ENCODE data around the gene ARF6. TPM values are rescaled to one million over a fixed set of nuclear protein-coding genes. Genes with fewer than 3 reads are reported as not detected.

The ARF6 gene
- total and polyA plus RNA-seq, 9 of the 15 experiments (the other 6 are each of a cell fraction or from before 2014, with no cell fraction given), result 15.3 to 35.2 (median 24.9) TPM

- TF ChIP-seq TFE3 (CRISPR knock-in tag; IDR thresholded peaks at IDR 0.05) (no peak), MYC (IDR thresholded peaks at IDR 0.05; ENCODE audit: low read depth, low read length) (peak; percentile 84), MYC (CRISPR knock-in tag; IDR thresholded peaks at IDR 0.05; ENCODE audit: borderline replicate concordance, low read depth) (no peak), DIDO1 (tag; IDR thresholded peaks at IDR 0.05; ENCODE audit: low read depth) (no peak), HLTF (IDR thresholded peaks at IDR 0.05) (peak; percentile 35; the same call in 1 of the 2 replicates), ARID2 (IDR thresholded peaks at IDR 0.05) (0 out of 2 replicates have a peak, but pooled peaks have one; percentile 10), FOXM1 (IDR thresholded peaks at IDR 0.05; ENCODE audit: low read depth) (peak; percentile 87), FOXM1 (CRISPR knock-in tag; IDR thresholded peaks at IDR 0.05; ENCODE audit: low read depth) (no peak), NBN (IDR thresholded peaks at IDR 0.05; ENCODE audit: low read depth) (peak; percentile 28; the same call in 1 of the 2 replicates), MLLT1 (IDR thresholded peaks at IDR 0.05) (peak in 1 of 2 experiments; percentile 75; a peak in 1 of 4 replicates), EGR1 (conservative IDR thresholded peaks at IDR 0.05) (0 out of 2 replicates have a peak, but pooled peaks have one; percentile 17), ETS2 (tag; IDR thresholded peaks at IDR 0.05; ENCODE audit: borderline replicate concordance, poor library complexity, severe bottlenecking) (no peak), NKRF (IDR thresholded peaks at IDR 0.05; ENCODE audit: borderline replicate concordance) (peak; percentile 79), ASH1L (IDR thresholded peaks at IDR 0.05; ENCODE audit: borderline replicate concordance, low read depth, partially characterized antibody) (peak; percentile 56), MCM7 (IDR thresholded peaks at IDR 0.05) (0 out of 4 replicates have a peak, but pooled peaks of 1 of the 2 experiments have one; percentile 42), TRIM28 (IDR thresholded peaks at IDR 0.05) (peak; percentile 30; the same call in 1 of the 2 replicates), FOXK2 (conservative IDR thresholded peaks at IDR 0.05 in 1 of 2, IDR thresholded peaks at IDR 0.05 in 1 of 2; ENCODE audit: low read depth in 2 of 2) (0 out of 4 replicates have a peak, but pooled peaks of 1 of the 2 experiments have one; percentile 19), E2F6 (IDR thresholded peaks at IDR 0.05; ENCODE audit: borderline replicate concordance in 1 of 2, extremely low read depth in 1 of 2, insufficient read depth in 1 of 2, insufficient read length in 1 of 2, low read depth in 1 of 2, low read length in 1 of 2, poor library complexity in 1 of 2, severe bottlenecking in 1 of 2) (peak in 1 of 2 experiments; percentile 60), NR4A1 (CRISPR knock-in tag; IDR thresholded peaks at IDR 0.05) (no peak), NR4A1 (tag; IDR thresholded peaks at IDR 0.05) (no peak), ZEB2 (IDR thresholded peaks at IDR 0.05) (peak; percentile 94), IRF2 (CRISPR knock-in tag; IDR thresholded peaks at IDR 0.05) (no peak), EP300 (IDR thresholded peaks at IDR 0.05; ENCODE audit: low read length) (peak; percentile 59; the same call in 1 of the 2 replicates), CC2D1A (IDR thresholded peaks at IDR 0.05) (peak; percentile 84), FOSL1 (tag; conservative IDR thresholded peaks at IDR 0.05) (0 out of 2 replicates have a peak, but pooled peaks have one; percentile 40)
Observed at GRCh38 chr14:49892301-49892635, 614 bp upstream of the ARF6 start (continued).

Data from K562 (cell line).